CD14-positive monocyte (primary cell): ENCODE measurements around the gene MCHR2. TPM values are rescaled to one million over a fixed set of nuclear protein-coding genes. Genes with fewer than 3 reads are reported as not detected.

Experiments used
- DNase-seq, 3 donors: peaks; one replicate each; pipeline ENCODE4 v3.0.0-alpha.2; 2011 to 2022
- H2AFZ ChIP-seq: 2 replicates; pipeline ENCODE4 v1.6.0; 2012; ENCODE audit warnings: mild to moderate bottlenecking, low read depth, low read length, inconsistent platforms; ENCODE audit not compliant: insufficient read depth, poor library complexity, severe bottlenecking
- H3K27ac ChIP-seq, 2 donors: 1 replicate in 1 of 2; 2 replicates in 1 of 2; pipeline ENCODE4 v1.5.1; 2012 to 2013; ENCODE audit warnings: low read length in 2 of 2, control low read depth in 1 of 2, inconsistent platforms in 1 of 2, low read depth in 1 of 2, mild to moderate bottlenecking in 1 of 2
- H3K27me3 ChIP-seq, 2 donors: one replicate each; pipeline versions ENCODE4 v1.6.0 to v1.6.1; 2011 to 2013; ENCODE audit warnings: low read length in 2 of 2; ENCODE audit not compliant: control insufficient read depth in 2 of 2, insufficient read depth in 2 of 2
- H3K36me3 ChIP-seq, 2 donors: replicated peaks in 1 of 2; 1 replicate in 1 of 2; 2 replicates in 1 of 2; pipeline versions ENCODE4 v1.5.1 to v1.6.1; 2012 to 2013; ENCODE audit warnings: low read length in 2 of 2, control low read depth in 1 of 2, inconsistent platforms in 1 of 2, mild to moderate bottlenecking in 1 of 2; ENCODE audit not compliant: insufficient read depth in 2 of 2, control insufficient read depth in 1 of 2
- H3K4me1 ChIP-seq, 2 donors: 1 replicate in 1 of 2; 2 replicates in 1 of 2; pipeline versions ENCODE4 v1.5.1 to v1.6.1; 2012 to 2013; ENCODE audit warnings: low read length in 2 of 2, control low read depth in 1 of 2, inconsistent platforms in 1 of 2, mild to moderate bottlenecking in 1 of 2, moderate library complexity in 1 of 2; ENCODE audit not compliant: insufficient read depth in 2 of 2, control insufficient read depth in 1 of 2
- H3K4me2 ChIP-seq: replicated peaks from 2 replicates; pipeline ENCODE3; 2012; ENCODE audit warnings: low read length, moderate library complexity, mild to moderate bottlenecking; ENCODE audit not compliant: poor library complexity, severe bottlenecking; ENCODE audit errors: extremely low read depth
- H3K4me3 ChIP-seq, 3 experiments: fragments of 200-600 bp in 1 of 3; sonication (generic) in 1 of 3; replicated peaks in 1 of 3; 1 replicate in 2 of 3; 2 replicates in 1 of 3; pipeline ENCODE4 v1.5.1; 2011 to 2013; ENCODE audit warnings: low read length in 3 of 3, mild to moderate bottlenecking in 3 of 3, control low read depth in 2 of 3, low read depth in 2 of 3, inconsistent platforms in 1 of 3, moderate library complexity in 1 of 3
- H3K79me2 ChIP-seq: 2 replicates; pipeline ENCODE4 v1.6.0; 2012; ENCODE audit warnings: mild to moderate bottlenecking, control low read depth, inconsistent platforms, low read length, moderate library complexity; ENCODE audit not compliant: insufficient read depth
- H3K9ac ChIP-seq: 2 replicates; pipeline ENCODE4 v1.6.0; 2017; ENCODE audit warnings: low read length, mild to moderate bottlenecking; ENCODE audit not compliant: insufficient read depth, poor library complexity, severe bottlenecking
- H3K9me3 ChIP-seq, 2 donors: replicated peaks in 1 of 2; 1 replicate in 1 of 2; 2 replicates in 1 of 2; pipeline versions ENCODE4 v1.5.1 to v1.6.1; 2012 to 2013; ENCODE audit warnings: low read length in 2 of 2, control low read depth in 1 of 2; ENCODE audit not compliant: control insufficient read depth in 1 of 2, insufficient read depth in 1 of 2
- H4K20me1 ChIP-seq: 2 replicates; pipeline ENCODE4 v1.6.0; 2012; ENCODE audit warnings: mild to moderate bottlenecking, low read length, control low read depth, moderate library complexity; ENCODE audit not compliant: insufficient read depth
- H3K27ac Mint-ChIP-seq, 7 donors: one replicate each; pipeline ENCODE4 v1.8.0; 2020; ENCODE audit warnings: mild to moderate bottlenecking in 7 of 7, mixed read lengths in 7 of 7, moderate library complexity in 6 of 7, inconsistent platforms in 2 of 7
- H3K27me3 Mint-ChIP-seq, 3 donors: one replicate each; pipeline ENCODE4 v1.8.0; 2021 to 2022; ENCODE audit warnings: low read depth in 3 of 3, mild to moderate bottlenecking in 3 of 3, mixed read lengths in 3 of 3, moderate library complexity in 3 of 3, inconsistent platforms in 1 of 3
- H3K36me3 Mint-ChIP-seq, 2 donors: one replicate each; pipeline ENCODE4 v1.8.0; 2020; ENCODE audit warnings: mixed read lengths in 2 of 2, inconsistent platforms in 1 of 2, mild to moderate bottlenecking in 1 of 2
- H3K4me1 Mint-ChIP-seq: one replicate; pipeline ENCODE4 v1.8.0; 2020; ENCODE audit warnings: mild to moderate bottlenecking, mixed read lengths
- H3K4me3 Mint-ChIP-seq, 2 donors: one replicate each; pipeline ENCODE4 v1.8.0; 2020; ENCODE audit warnings: mild to moderate bottlenecking in 2 of 2, mixed read lengths in 2 of 2, moderate library complexity in 1 of 2
- H3K9me3 Mint-ChIP-seq, 7 donors: one replicate each; pipeline ENCODE4 v1.8.0; 2020 to 2022; ENCODE audit warnings: mixed read lengths in 7 of 7, mild to moderate bottlenecking in 6 of 7, moderate library complexity in 6 of 7, inconsistent platforms in 2 of 7
- CTCF ChIP-seq: fragments of 200-600 bp; IDR thresholded peaks from one replicate; pipeline ENCODE4 v1.8.0; 2022; ENCODE audit warnings: antibody characterized with exemption, mild to moderate bottlenecking
- WGBS: methylation state at CpG from one replicate; pipeline ENCODE4 v1.1.5; 2013; ENCODE audit warnings: missing lambda C conversion rate; ENCODE audit not compliant: insufficient coverage; 5-methylcytosine and 5-hydroxymethylcytosine counted together
- intact Hi-C, 2 donors: fragments of 100-400 bp; cut with micrococcal nuclease; formaldehyde crosslinking; loops; one replicate each; pipeline versions ENCODE4 v1.15.0 to v1.15.1; 2023
- polyA plus RNA-seq, 3 donors: library from polyadenylated mRNA; depleted of rRNA in 1 of 3; unstranded in 2 of 3; stranded (reverse) in 1 of 3; fragments of 300-500 nt in 2 of 3; fragments of >200 nt in 1 of 3; fragmentation: Illumina TruSeq in 2 of 3; gene quantifications; 1 replicate in 2 of 3; 2 replicates in 1 of 3; pipeline ENCODE4 v1.2.3, GENCODE V29; 2012 to 2021

Gene MCHR2
- polyA plus RNA-seq, 3 donors: not detected

GRCh38 chr6:99871641-99872040 lies 122.4 kb downstream of the MCHR2 start:
- H3K4me1 Mint-ChIP-seq: no peaks in the 10 kb centered on the region
- TF ChIP-seq CTCF: no peak
- no CpG with 5 or more reads among the region's 3 CpGs for WGBS

More at GRCh38 chr6:99871641-99872040, 122.4 kb downstream of the MCHR2 start:
- H3K9me3 ChIP-seq: no peaks in the 10 kb centered on the region
- H3K9ac ChIP-seq: no peak overlapping the region
- no peak overlapping the region for H2AFZ ChIP-seq
- no peaks in the 10 kb centered on the region for H3K4me1 ChIP-seq
- Mint-ChIP-seq H3K27me3 (peaks cover 6 to 21% (median 15%) of the 10 kb centered on the region in 3 donors), H3K4me3 (no peak overlapping the region), H3K27ac (no peak overlapping the region), H3K36me3 (no peaks in the 10 kb centered on the region), H3K9me3 (no peaks in the 10 kb centered on the region)
- H3K4me2 ChIP-seq: no peak overlapping the region
- DNase-seq: no peak
- no peaks in the 10 kb centered on the region for H3K36me3 ChIP-seq
- H3K4me3 ChIP-seq: no peak overlapping the region
- intact Hi-C loops: no loop called here
- H4K20me1 ChIP-seq: no peaks in the 10 kb centered on the region
- peaks cover 6 to 9% of the 10 kb centered on the region in 2 donors for H3K27me3 ChIP-seq
- no peaks in the 10 kb centered on the region for H3K79me2 ChIP-seq
- H3K27ac ChIP-seq: no peak overlapping the region
